Activated CD8-positive, alpha-beta memory T cell treated with anti-CD3 and anti-CD28 coated beads, Interleukin-2, amount 50 U/mL, for 4 hours (primary cell): ENCODE data around the gene ZSWIM1.
"Not testable (repeated sequence)": the region's sequence is repeated elsewhere in the genome, so short reads cannot be mapped to it uniquely, and the experiment has no call there.

Experiments used
- DNase-seq: peaks from one replicate; pipeline ENCODE4 v3.0.0-alpha.2; 2020

ZSWIM1 gene

DNA sequence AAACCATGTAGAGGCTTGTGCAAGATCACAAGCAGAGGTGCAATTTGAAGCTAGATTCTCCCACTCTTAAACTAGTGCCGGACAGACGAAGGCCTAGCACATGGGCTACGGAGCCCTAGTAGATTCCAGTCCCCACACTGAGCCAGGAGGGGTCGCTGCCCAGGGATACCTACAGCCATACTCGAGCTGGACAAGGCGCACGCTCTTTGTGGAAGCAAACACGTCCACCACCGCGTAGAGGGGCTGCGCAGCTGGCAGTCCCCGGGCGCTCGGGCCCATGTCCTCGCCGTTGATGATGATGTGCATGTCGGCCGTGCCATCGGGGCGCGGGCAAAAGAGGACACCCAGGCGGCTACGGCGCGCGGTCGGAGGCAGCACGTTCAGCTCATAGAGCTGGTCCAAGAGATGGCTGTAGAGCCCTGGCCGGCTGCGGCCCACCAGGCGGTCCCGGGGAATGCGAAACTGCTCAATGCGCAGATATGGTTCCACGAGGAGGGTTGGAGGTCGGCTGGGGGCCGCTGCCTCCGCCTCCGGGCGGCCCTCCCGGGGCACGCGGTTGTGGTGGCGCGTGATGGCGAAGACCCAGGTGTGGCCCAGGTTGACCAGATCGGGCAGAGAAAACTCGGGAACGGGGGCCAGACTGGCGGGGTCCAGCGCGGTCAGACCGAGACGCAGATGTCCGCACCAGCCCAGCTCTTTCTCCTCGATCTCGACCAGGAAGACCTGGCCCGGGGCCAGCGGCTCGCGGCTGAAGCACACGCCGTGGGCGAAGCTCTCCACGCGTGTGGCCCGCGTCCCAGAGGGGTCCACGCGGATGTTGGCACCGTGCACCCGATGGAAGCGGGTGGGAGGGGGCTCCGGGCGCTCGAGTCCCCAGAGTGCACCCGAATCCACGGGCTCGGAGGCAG lies 9.3 kb downstream of the ZSWIM1 start:
- DNase-seq: peak; percentile 54

DNA sequence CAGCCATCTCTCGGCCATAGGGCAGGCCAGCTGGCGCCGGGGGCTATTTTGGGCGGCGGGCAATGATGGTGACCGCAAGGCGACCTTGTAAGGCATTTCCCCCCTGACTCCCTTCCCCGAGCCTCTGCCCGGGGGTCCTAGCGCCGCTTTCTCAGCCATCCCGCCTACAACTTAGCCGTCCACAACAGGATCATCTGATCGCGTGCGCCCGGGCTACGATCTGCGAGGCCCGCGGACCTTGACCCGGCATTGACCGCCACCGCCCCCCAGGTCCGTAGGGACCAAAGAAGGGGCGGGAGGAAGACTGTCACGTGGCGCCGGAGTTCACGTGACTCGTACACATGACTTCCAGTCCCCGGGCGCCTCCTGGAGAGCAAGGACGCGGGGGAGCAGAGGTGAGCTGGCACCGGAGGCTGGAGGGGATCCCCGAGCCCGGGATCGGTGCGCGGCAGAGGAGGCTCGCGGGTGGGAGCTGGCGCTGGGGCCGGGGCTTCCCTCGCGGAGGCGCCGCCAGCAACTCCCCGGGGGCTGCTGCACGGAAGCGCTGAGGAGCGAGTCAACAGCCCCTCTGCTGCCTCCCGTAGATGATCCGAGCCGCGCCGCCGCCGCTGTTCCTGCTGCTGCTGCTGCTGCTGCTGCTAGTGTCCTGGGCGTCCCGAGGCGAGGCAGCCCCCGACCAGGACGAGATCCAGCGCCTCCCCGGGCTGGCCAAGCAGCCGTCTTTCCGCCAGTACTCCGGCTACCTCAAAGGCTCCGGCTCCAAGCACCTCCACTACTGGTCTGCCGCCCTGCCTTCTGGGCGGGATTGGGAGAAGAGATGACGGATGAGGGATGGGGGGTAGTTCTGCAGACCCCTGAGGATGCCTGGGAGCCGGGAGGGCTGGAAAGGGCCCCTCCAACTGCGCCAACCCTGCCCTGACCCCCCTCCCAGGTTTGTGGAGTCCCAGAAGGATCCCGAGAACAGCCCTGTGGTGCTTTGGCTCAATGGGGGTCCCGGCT lies 10.3 kb downstream of the ZSWIM1 start, which contains the start of the genes CTSA and NEURL2:
TSS of gene CTSA (plus strand) at position 351 of the 999 bp plus-strand sequence. CDS start at position 585, 234 bp downstream.
TSS of gene NEURL2 (minus strand) at position 224 of the 999 bp plus-strand sequence. CDS start at position 7, 217 bp downstream.
- peak; percentile 84 for DNase-seq

GRCh38 chr20:45892049-45892825 lies 11.2 kb downstream of the ZSWIM1 start:
- no peak for DNase-seq

GRCh38 chr20:45892828-45893500 lies 11.9 kb downstream of the ZSWIM1 start:
- DNase-seq: no peak

- no peak for DNase-seq
Observed at GRCh38 chr20:45893831-45894230, 12.8 kb downstream of the ZSWIM1 start.

DNA sequence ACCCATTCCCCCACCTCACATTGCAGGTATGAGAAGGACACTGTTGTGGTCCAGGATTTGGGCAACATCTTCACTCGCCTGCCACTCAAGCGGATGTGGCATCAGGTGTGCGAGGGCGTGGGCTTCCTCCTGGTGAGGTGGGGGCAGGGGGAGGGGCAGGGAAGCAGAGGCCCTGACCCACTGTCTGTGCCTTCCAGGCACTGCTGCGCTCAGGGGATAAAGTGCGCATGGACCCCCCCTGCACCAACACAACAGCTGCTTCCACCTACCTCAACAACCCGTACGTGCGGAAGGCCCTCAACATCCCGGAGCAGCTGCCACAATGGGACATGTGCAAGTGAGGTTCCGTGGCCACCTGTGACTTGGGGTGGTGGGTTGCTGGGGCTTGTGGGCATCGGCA lies 13.8 kb downstream of the ZSWIM1 start:
- no peak for DNase-seq

GRCh38 chr20:45896641-45897161 lies 15.7 kb downstream of the ZSWIM1 start:
- DNase-seq: no peak

DNA sequence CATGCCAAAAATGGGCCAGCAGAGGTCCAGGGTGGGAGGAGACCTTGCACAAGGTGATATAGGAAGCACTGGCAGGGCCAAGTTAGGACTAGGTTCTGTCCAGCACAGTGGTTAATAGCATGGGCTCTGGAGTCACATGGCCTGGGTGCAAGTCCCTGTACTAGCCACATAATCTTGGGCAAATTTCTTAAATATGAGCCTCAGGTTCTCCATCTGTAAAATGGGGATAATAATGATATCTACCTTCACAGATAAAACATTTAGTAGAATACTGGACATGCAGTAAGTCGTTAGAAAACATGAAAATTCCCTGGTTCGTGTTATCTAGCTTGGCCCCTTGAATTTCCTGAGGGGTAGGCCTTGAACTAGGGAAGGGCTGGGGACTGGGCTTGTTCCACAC lies 16.3 kb downstream of the ZSWIM1 start:
- no peak for DNase-seq

DNA sequence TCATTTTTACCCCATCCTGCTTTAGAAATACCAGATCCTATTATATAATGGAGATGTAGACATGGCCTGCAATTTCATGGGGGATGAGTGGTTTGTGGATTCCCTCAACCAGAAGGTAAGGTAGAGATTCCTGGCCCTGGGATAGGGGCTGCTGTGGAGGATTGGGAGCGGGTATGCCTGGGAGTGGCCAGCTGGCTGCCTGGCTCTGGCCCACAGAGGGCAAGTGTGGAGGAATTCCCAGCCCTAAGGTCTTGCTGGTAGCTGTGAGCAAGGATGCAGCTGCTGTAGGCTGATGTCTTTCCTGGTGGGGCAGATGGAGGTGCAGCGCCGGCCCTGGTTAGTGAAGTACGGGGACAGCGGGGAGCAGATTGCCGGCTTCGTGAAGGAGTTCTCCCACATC lies 16.7 kb downstream of the ZSWIM1 start:
- DNase-seq: no peak

DNA sequence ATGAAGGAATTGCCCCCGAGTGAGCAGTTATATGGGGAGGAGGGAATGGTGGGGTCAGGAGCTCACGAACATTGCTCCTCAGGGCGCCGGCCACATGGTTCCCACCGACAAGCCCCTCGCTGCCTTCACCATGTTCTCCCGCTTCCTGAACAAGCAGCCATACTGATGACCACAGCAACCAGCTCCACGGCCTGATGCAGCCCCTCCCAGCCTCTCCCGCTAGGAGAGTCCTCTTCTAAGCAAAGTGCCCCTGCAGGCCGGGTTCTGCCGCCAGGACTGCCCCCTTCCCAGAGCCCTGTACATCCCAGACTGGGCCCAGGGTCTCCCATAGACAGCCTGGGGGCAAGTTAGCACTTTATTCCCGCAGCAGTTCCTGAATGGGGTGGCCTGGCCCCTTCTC lies 17.3 kb downstream of the ZSWIM1 start:
- no peak for DNase-seq

DNA sequence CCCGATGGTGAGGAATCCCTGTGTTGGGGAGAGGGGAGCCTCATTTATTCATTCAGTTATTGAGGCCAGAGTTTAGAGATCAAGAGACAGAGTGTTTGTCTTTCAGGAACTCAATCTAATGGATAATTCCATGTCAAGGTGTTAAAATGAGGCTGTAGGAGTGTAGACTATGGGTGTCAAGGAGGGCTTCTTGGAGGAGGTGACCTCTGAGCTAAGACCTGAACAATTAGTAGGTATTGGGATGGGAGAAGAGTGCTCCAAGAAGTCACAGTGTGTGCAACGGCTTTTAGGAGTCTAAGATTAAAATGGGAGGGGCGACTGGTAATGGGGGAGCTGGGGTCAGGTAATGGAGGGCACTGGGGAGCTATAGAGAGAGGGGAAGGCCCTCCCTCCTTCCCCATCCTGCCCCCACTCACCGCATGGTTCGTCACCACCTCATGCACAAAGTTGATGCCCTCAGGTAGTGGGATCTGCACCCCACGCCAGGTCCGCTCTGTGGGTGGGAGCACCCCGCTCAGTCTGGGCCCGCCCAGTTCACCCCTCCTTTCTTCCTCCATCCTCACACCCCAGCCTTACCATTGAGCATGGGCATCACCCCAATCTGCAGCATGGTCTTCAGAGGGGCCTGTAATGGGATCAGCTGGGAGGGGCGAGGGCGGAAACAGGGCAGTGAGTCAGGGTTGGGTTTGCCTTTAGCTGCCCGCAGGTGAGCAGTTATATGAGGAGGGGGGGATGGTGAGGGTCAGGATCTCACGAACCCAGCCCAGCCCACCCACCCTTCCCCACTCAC lies 18.2 kb downstream of the ZSWIM1 start:
- no peak for DNase-seq

DNA sequence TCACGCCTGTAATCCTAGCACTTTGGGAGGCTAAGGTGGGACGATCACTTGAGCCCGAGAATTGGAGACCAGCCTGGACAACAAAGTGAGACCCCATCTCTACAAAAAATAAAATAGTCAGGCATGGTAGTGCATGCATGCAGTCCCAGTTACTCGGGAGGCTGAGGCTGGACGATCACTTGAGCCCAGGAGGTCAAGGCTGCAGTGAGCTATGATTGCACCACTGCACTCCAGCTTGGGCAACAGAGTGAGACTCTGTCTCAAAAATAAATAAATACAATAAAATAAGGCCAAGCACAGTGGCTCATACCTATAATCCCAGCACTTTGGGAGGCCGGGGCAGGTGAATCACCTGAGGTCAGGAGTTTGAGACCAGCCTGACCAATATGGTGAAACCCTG lies 20.3 kb downstream of the ZSWIM1 start:
- not testable (repeated sequence) for DNase-seq

- DNase-seq: no peak
Observed at GRCh38 chr20:45902199-45902701, 21.2 kb downstream of the ZSWIM1 start.

GRCh38 chr20:45904583-45905504 lies 23.8 kb downstream of the ZSWIM1 start:
- DNase-seq: no peak

DNA sequence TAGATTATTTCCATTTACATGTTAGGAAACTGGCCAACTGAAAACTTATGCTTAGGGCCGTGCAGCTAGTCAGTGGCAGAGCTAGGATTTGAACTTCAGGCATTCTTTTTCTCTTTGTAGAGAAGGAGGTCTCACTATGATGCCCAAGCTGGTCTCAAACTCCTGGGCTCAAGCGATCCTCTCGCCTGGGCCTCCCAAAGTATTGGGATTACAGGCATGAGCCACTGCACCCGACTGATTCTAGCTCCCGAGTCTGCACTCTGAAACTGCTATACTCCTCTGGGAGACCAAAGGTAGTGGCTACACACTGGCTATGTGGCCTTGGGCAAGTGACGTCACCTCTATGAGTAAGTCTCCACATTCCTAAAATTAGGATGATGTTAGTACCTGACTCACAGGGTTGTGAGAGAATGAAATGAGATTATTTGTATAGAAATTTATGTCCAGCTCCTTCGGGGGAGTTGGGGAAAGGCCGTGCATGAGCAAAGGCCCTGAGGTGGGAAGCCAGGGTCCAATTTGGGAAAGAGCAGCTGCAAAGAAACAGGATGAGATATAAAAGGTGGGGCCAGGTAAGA lies 24.6 kb downstream of the ZSWIM1 start:
- no peak for DNase-seq

GRCh38 chr20:45907219-45907948 lies 26.4 kb downstream of the ZSWIM1 start:
- DNase-seq: no peak

DNA sequence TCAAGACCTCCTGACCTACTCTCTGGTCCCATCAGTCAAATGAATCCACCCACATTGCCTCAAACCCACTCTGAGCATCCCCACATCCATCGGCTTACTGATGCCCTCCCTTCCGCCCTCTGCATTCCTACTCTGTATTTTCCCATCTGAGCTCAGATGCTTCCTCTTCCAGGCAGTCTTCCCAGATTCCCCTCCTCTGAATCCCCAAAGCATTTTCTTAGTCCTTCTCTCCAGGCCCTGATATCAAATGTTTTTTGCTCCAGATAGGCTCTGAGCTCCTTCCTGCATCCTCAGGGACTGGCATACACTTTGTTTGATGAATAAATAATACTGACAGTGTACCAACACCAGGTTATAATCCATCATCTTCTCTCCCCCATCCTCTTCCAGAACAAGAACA lies 27.1 kb downstream of the ZSWIM1 start:
- no peak for DNase-seq

GRCh38 chr20:45909336-45909808 lies 28.3 kb downstream of the ZSWIM1 start:
- no peak for DNase-seq
